NCI-H1436 treated with DMSO at 0.1 percent for 48 hours (cell line): ENCODE data around the gene MAST2.
A peak's percentile ranks its signal among the peaks of the same experiment; 100 is the strongest.
"Not testable (repeated sequence)": the region's sequence is repeated elsewhere in the genome, so short reads cannot be mapped to it uniquely, and the experiment has no call there.

Experiments used
- DNase-seq: peaks from one replicate; lab custom pipeline; 2025; lab: John Stamatoyannopoulos, UW

MAST2 gene

DNA sequence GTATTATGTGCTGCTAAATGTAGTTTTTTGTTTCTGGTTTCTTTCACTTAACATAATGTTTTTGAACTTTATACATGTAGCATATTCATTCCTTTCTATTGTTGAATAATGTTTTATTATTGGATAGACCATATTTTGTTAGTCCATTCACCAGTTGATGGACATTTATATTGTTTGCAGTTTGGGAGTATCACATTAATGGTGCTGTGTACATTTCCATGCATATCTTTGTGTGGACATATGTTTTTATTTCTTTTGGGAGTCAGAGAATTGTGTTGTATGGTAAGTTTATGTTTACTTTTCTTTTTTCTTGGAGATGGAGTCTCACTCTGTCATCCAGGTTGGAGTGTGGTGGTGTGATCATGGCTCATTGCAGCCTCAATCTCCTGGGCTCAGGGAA is 134.6 kb downstream of the MAST2 start:
- no peak for DNase-seq

DNA sequence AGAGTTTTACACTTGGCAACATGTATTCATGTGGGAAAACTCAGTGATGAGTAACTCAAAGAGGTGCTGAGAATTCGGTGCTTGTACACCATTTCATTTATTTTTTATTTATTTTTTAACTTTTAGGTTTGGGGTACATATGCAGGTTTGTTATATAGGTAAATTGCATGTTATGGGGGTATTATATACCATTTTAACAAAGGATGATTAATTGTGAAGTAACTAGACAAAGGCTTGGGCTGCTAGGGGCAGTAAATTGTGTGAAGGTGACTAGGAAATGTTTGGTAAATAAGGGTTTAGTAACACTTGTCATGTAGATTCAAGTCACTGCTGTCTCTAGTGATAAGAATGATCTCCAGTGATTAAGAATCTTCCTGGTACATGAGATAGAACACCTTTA is 139.0 kb downstream of the MAST2 start:
- DNase-seq, result no peak

DNA sequence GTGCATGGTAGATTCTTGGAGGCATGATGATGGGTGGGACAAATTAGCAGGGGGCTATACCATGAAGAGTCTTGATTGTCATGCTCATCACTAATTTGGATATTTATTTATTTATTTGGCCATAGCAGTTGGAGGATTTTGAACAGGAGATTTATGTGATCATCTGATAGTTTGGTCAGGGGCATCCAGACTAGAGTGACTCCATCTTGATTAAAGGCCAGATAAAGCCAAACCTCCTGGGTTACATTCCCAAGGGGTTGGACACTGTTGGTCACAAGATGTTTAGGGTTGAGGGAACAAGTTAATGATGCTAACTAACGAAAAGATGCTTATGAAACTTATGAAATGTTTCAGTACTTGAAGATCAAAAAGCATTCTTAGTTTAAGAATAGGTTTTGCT is 139.8 kb downstream of the MAST2 start:
- no peak for DNase-seq

DNA sequence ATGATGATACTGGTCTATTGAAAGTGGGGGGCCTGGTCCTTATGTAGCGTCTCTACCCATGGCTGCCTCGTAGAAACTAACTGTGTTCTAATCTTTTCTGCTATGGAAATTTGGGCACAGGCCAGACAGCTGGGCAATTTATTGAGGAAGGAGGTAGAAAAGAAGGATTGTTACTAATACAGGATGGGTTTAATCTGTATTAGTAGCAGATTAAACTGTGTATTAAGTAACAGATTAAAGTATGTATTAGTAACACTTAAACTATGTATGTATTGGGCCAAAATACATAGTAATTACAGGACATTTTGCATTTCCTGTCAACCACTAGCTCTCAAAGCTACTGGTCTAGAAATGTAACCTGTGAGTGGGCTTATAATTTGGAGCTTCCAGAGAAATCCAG is 142.0 kb downstream of the MAST2 start:
- DNase-seq, result no peak

DNA sequence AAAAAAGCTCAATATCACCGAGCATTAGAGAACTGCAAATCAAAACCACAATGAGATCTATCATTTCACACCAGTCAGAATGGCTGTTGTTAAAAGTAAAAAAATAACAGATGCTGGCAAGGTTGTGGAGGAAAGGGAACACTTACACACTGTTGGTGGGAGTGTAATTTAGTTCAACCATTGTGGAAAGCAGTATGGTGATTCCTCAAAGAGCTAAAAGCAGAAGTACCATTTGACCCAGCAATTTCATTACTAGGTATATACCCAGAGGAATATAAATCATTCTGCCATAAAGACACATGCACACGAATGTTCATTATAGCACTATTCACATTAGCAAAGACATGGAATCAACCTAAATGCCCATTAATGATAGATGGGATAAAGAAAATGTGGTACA is 146.1 kb downstream of the MAST2 start:
- not testable (repeated sequence) for DNase-seq

DNA sequence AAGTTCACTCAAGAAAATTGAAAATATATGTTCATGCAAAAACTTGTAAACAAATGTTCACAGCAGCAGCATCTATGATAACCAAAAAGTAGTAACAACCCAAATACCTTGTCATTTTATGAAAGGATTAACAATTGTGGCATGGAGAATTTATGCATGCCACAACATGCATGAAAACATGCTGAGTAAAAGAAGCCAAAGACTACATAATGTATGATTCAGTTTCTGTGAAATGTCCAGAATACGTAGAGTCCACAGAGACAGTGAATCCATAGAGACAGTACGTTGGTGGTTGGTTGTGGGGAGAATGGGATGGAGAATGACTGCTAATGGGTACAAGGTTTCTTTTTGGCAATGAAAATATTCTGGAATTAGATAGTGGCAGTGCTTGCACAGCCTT is 148.7 kb downstream of the MAST2 start:
- no peak for DNase-seq

GRCh38 chr1:45953934-45954847 is 150.8 kb downstream of the MAST2 start:
- no peak for DNase-seq

GRCh38 chr1:45957684-45958083 is 154.3 kb downstream of the MAST2 start:
- no peak for DNase-seq

- DNase-seq, result no peak
Observed at GRCh38 chr1:45958317-45958716, 154.9 kb downstream of the MAST2 start.

DNA sequence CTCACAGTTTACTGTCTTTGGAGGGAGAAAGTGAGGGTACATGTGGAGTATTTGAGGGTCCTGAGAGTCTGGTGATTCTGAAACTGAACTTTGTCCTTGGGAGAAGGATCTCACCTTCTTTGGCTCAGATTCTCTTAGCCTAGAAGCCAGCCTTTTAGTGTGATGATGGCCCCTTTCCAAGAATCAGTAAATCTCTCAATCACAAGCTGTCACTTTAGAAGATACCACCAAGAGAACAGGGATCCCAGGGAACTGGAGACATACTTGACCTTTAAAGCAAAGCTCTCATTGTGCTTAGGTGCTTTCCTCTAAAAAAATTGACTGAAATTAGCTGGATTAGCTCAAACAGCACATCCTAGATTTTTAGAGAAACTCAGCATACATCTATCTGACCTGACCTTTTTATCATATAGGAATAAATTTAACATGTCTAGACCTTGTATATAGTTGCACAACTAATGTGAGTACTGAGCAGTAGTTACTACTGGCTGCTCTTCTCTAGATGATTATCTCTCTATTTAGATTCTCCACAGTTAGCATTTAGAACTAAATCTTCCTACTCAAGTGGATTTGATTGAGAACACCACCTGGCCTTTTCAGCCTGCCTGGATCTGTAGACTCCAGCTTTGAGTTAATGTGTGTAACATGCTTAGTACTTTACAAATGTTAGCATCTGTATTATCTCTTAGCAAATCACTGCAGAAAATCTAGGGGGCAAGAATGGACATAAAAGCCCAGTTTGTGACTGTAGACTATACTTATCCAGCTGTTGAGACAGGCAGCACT is 157.7 kb downstream of the MAST2 start:
- no peak for DNase-seq

DNA sequence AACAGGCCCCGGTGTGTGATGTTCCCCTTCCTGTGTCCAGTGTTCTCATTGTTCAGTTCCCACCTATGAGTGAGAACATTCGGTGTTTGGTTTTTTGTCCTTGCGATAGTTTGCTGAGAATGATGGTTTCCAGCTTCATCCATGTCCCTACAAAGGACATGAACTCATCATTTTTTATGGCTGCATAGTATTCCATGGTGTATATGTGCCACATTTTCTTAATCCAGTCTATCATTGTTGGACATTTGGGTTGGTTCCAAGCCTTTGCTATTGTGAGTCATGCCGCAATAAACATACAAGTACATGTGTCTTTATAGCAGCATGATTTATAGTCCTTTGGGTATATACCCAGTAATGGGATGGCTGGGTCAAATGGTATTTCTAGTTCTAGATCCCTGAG is 158.5 kb downstream of the MAST2 start:
- not testable (repeated sequence) for DNase-seq

GRCh38 chr1:45968941-45969666 is 165.7 kb downstream of the MAST2 start:
- no peak for DNase-seq

- no peak for DNase-seq
Observed at GRCh38 chr1:45969866-45970265, 166.5 kb downstream of the MAST2 start.

- no peak for DNase-seq
Observed at GRCh38 chr1:45971335-45971734, 167.9 kb downstream of the MAST2 start.

DNA sequence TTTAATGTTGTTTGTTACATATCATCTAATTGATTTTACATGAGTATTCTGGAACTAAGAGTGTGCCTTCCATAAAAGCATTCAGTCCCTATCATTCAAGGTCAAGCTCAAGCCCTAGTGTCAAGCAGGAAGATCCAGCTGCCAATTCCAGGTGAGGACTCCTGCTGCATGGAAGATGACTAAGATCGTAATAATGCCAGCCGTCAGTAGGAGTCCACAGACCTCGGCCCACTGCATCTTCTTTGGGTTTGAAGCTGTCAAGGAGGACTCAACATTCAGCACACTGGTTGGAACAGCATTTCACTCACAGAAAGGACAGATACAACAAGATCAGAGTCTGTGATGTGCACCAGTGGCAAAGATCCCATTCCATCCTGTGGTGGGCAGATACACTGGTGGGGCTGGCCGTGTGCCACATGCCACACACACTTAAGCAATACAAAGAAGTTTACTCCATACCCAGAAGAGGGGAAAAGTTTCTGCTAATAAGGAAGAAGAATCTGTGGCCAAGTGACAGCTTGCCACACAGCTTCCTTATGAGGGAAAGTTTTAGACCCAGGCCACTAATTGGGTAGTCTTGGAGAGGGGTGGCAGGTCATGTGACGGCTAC is 168.6 kb downstream of the MAST2 start:
- no peak for DNase-seq

DNA sequence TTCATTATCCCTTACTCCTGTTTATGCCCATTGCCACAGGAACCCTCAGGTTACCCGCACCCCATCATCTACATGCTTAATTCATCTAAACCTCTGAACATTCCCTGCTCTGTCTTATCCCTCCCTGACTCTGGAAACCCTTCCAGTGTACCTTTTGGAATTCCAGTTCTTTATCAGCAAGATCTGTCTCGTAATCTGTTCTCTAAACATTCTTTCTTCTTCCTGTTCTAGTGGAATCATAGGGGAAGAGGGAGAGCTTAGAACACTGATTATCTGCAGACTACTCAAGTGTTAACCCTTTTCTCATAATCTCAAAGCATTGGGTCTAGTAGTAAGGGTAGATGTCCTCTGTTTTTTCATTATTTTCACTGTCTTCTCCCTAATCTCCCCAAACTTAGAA is 169.2 kb downstream of the MAST2 start:
- DNase-seq, result no peak

GRCh38 chr1:45973121-45973520 is 169.7 kb downstream of the MAST2 start:
- no peak for DNase-seq

GRCh38 chr1:45974541-45975269 is 171.3 kb downstream of the MAST2 start:
- no peak for DNase-seq

GRCh38 chr1:45976623-45977022 is 173.2 kb downstream of the MAST2 start:
- no peak for DNase-seq

DNA sequence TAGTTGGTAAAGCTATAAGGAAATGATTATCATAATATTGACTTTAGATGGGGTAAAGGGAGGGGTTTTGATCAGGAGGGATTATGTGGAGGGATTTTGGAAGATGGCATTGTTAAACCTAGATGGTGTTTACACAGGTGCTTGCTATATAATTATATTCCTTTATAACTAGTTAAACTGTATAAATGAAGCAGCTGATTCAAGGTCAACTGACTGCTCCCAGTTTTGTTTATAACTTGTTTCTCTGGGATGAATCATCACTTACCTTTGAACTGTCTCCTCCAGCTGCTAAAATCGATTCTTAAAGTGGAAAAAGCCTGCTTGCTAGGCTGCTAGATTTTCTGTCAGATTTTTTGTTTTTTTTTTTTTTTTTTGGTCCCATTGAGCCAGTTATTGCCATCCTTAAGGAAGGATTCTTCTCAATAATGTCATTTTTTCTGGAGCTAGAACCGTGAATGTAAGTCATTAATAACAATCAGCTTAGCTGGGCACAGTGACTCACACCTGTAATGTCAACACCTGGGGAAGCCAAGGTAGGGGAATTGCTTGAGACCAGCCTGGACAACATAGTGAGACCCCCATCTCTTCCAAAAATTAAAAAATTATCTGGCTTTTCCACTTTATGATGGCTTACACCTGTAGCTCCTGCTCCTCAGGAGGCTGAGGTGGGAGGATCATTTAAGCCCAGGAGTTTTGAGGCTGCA is 175.8 kb downstream of the MAST2 start:
- DNase-seq, result peak; percentile 77

GRCh38 chr1:45979778-45980176 is 176.4 kb downstream of the MAST2 start:
- DNase-seq, result no peak
